Measurements from ENCODE around the gene GAREM1.
"Not testable (repeated sequence)": the region's sequence is repeated elsewhere in the genome, so short reads cannot be mapped to it uniquely, and the experiment has no call there.

GAREM1 gene

GRCh38 chr18:32507093-32507492, 36.4 kb upstream of the GAREM1 start:
- Histone ChIP-seq H3K4me2 (ENCODE audit: insufficient read depth, low read length) (no peak overlapping the region), H3K27ac (ENCODE audit: low read length) (no peak overlapping the region), H3K4me3 (ENCODE audit: low read depth in 1 of 2, low read length in 2 of 2) (no peak overlapping the region), H3K9me3 (ENCODE audit: insufficient read depth, low read length, severe bottlenecking) (no peaks in the 10 kb centered on the region), H3K9ac (ENCODE audit: low read depth, low read length) (no peak overlapping the region), H4K20me1 (ENCODE audit: insufficient read depth, low read length) (no peaks in the 10 kb centered on the region), H3K27me3 (ENCODE audit: insufficient read depth, low read length, poor library complexity) (no peaks in the 10 kb centered on the region), H3K79me2 (ENCODE audit: insufficient read depth, low read length) (no peaks in the 10 kb centered on the region), H2AFZ (ENCODE audit: low read depth, low read length) (no peak overlapping the region), H3K4me1 (ENCODE audit: insufficient read depth, low read length) (no peaks in the 10 kb centered on the region), H3K36me3 (ENCODE audit: insufficient read depth, low read length) (no peaks in the 10 kb centered on the region)
- no peak for DNase-seq
- TF ChIP-seq EZH2 (IDR thresholded peaks at IDR 0.05; ENCODE audit: borderline replicate concordance, low read depth, low read length, severe bottlenecking): no peak
- no peak for TF ChIP-seq CTCF (IDR thresholded peaks at IDR 0.05; ENCODE audit: borderline replicate concordance, extremely low read depth, low read length, poor library complexity, severe bottlenecking)
- ATAC-seq (ENCODE audit: insufficient read depth, low read depth): no peak

DNA sequence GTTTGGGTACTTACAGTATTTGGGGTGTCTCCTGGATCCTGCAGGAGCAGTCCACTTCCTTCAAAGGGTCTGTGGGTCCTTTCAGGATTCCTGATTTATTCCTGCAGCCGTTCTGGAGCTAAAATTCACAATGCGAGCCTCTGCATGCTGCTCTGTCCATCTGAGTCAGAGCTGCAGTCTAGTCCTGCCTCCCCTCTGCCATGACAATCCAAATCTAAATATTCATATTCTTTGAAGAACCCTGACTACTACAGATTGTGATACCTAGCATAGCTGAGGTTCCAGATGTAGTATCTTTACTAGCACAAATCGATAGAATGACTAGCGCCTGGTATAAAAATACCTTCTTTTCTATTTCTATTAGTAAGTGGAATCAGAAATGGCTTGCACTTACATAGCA, 31.3 kb upstream of the GAREM1 start:
- Histone ChIP-seq H3K36me3 (ENCODE audit: insufficient read depth, low read length) (no peaks in the 10 kb centered on the region), H3K27me3 (ENCODE audit: insufficient read depth, low read length, poor library complexity) (no peaks in the 10 kb centered on the region), H3K27ac (ENCODE audit: low read length) (no peak overlapping the region), H2AFZ (ENCODE audit: low read depth, low read length) (no peak overlapping the region), H3K4me2 (ENCODE audit: insufficient read depth, low read length) (no peak overlapping the region), H3K4me3 (ENCODE audit: low read depth in 1 of 2, low read length in 2 of 2) (no peak overlapping the region), H3K9ac (ENCODE audit: low read depth, low read length) (no peak overlapping the region), H4K20me1 (ENCODE audit: insufficient read depth, low read length) (no peaks in the 10 kb centered on the region), H3K79me2 (ENCODE audit: insufficient read depth, low read length) (no peaks in the 10 kb centered on the region), H3K4me1 (ENCODE audit: insufficient read depth, low read length) (no peaks in the 10 kb centered on the region), H3K9me3 (ENCODE audit: insufficient read depth, low read length, severe bottlenecking) (no peaks in the 10 kb centered on the region)
- TF ChIP-seq CTCF (IDR thresholded peaks at IDR 0.05; ENCODE audit: borderline replicate concordance, extremely low read depth, low read length, poor library complexity, severe bottlenecking): no peak
- TF ChIP-seq EZH2 (IDR thresholded peaks at IDR 0.05; ENCODE audit: borderline replicate concordance, low read depth, low read length, severe bottlenecking): no peak
- DNase-seq: no peak
- no peak for ATAC-seq (ENCODE audit: insufficient read depth, low read depth)

DNA sequence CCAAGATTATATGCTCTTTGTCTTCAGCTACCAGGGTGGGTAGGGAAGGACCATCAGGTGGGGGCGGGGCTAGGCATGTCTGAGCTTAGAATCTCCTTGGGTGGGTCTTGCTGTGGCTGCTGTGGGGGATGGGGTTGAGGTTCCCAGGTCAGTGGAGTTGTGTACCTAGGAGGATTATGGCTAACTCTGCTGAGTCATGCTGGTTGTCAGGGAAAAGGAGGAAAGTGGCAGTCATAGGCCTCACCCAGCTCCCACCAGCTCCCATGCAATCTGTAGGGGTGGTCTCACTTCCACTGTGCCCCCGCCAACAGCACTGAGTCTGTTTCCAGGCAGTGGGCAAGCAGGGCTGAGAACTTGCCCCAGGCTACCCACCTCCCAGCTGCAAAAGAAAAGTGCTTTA, 30.6 kb upstream of the GAREM1 start:
- not testable (repeated sequence) for H3K27ac ChIP-seq (ENCODE audit: low read length); H2AFZ ChIP-seq (ENCODE audit: low read depth, low read length); DNase-seq

GRCh38 chr18:32483002-32483401, 12.3 kb upstream of the GAREM1 start:
- no peak overlapping the region for H3K9ac ChIP-seq (ENCODE audit: low read depth, low read length)
- no peak overlapping the region for H3K27ac ChIP-seq (ENCODE audit: low read length)
- H3K9me3 ChIP-seq (ENCODE audit: insufficient read depth, low read length, severe bottlenecking): no peaks in the 10 kb centered on the region
- DNase-seq: no peak
- no peak overlapping the region for H3K4me3 ChIP-seq (ENCODE audit: low read depth in 1 of 2, low read length in 2 of 2)
- TF ChIP-seq EZH2 (IDR thresholded peaks at IDR 0.05; ENCODE audit: borderline replicate concordance, low read depth, low read length, severe bottlenecking) (no peak), CTCF (IDR thresholded peaks at IDR 0.05; ENCODE audit: borderline replicate concordance, extremely low read depth, low read length, poor library complexity, severe bottlenecking) (no peak)
- no peak overlapping the region for H2AFZ ChIP-seq (ENCODE audit: low read depth, low read length)
- no peak for ATAC-seq (ENCODE audit: insufficient read depth, low read depth)
- no peak overlapping the region for H3K4me2 ChIP-seq (ENCODE audit: insufficient read depth, low read length)
- no peaks in the 10 kb centered on the region for H3K4me1 ChIP-seq (ENCODE audit: insufficient read depth, low read length)
- no peaks in the 10 kb centered on the region for H4K20me1 ChIP-seq (ENCODE audit: insufficient read depth, low read length)
- H3K36me3 ChIP-seq (ENCODE audit: insufficient read depth, low read length): no peaks in the 10 kb centered on the region
- H3K79me2 ChIP-seq (ENCODE audit: insufficient read depth, low read length): no peaks in the 10 kb centered on the region
- H3K27me3 ChIP-seq (ENCODE audit: insufficient read depth, low read length, poor library complexity): no peaks in the 10 kb centered on the region

More for the DNA sequence above, 30.6 kb upstream of the GAREM1 start:
- not testable (repeated sequence) for H3K36me3 ChIP-seq (ENCODE audit: insufficient read depth, low read length); H3K4me3 ChIP-seq (ENCODE audit: low read depth in 1 of 2, low read length in 2 of 2); H3K79me2 ChIP-seq (ENCODE audit: insufficient read depth, low read length); H3K9ac ChIP-seq (ENCODE audit: low read depth, low read length); H3K9me3 ChIP-seq (ENCODE audit: insufficient read depth, low read length, severe bottlenecking); H3K4me2 ChIP-seq (ENCODE audit: insufficient read depth, low read length); ATAC-seq (ENCODE audit: insufficient read depth, low read depth); H3K27me3 ChIP-seq (ENCODE audit: insufficient read depth, low read length, poor library complexity); H4K20me1 ChIP-seq (ENCODE audit: insufficient read depth, low read length); H3K4me1 ChIP-seq (ENCODE audit: insufficient read depth, low read length)

Measured in DND-41 (cell line).